Measurements from ENCODE around the gene SPATA13. TPM values are rescaled to one million over a fixed set of nuclear protein-coding genes. Genes with fewer than 3 reads are reported as not detected.

SPATA13 gene
- total RNA-seq, 4 donors from 2014 or later = 10.0 to 24.6 (median 13.4) TPM

DNA sequence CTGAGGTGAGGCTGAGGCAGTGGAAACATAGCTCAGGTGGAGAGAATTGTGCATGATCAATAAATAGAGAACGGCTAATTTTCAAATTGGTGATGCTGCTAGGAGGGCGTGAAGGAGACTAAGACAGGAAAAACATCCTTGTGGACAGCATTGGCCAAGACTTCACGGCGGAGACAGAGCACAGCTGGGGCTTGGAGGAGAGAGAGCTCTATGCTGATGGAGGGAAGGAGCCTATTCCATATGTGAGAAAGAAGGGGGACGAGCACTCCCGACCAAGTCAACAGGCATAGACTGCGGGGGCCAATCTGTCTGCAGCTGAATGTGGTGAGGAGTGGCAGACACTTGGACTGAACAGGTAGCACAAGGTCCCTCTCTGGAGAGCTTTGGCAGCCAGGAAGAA, 14.8 kb upstream of the SPATA13 start:
- H3K9me3 ChIP-seq = no peaks in the 10 kb centered on the region
- no peak for ATAC-seq
- H3K27me3 ChIP-seq = no peaks in the 10 kb centered on the region
- peaks cover 0 to 10% (median 0%) of the 10 kb centered on the region in 3 donors for H3K4me1 ChIP-seq
- no peak overlapping the region for H3K4me3 ChIP-seq
- no peaks in the 10 kb centered on the region for H3K36me3 ChIP-seq
- H3K27ac ChIP-seq = no peak overlapping the region
- WGBS, 2 donors (ENCODE audit: low coverage in 1 of 2) = 62 to 84% methylated on average over 3 to 7 of the region's 7 CpGs
- TF ChIP-seq POLR2AphosphoS5 (IDR thresholded peaks at IDR 0.05) (no peak), POLR2A (IDR thresholded peaks at IDR 0.05) (no peak), CTCF (IDR thresholded peaks at IDR 0.05) (no peak), EP300 (IDR thresholded peaks at IDR 0.05) (no peak)

GRCh38 chr13:24146961-24147569, 13.5 kb upstream of the SPATA13 start:
- no peaks in the 10 kb centered on the region for H3K27me3 ChIP-seq
- ATAC-seq = no peak
- H3K27ac ChIP-seq = no peak overlapping the region
- H3K4me3 ChIP-seq = no peak overlapping the region
- H3K9me3 ChIP-seq = no peaks in the 10 kb centered on the region
- no peaks in the 10 kb centered on the region for H3K36me3 ChIP-seq
- 90 to 94% methylated on average over 7 of the region's 7 CpGs for WGBS, 2 donors (ENCODE audit: low coverage in 1 of 2)
- TF ChIP-seq POLR2AphosphoS5 (IDR thresholded peaks at IDR 0.05) (no peak), POLR2A (IDR thresholded peaks at IDR 0.05) (no peak)
- peaks cover 0 to 10% (median 0%) of the 10 kb centered on the region in 3 donors for H3K4me1 ChIP-seq

DNA sequence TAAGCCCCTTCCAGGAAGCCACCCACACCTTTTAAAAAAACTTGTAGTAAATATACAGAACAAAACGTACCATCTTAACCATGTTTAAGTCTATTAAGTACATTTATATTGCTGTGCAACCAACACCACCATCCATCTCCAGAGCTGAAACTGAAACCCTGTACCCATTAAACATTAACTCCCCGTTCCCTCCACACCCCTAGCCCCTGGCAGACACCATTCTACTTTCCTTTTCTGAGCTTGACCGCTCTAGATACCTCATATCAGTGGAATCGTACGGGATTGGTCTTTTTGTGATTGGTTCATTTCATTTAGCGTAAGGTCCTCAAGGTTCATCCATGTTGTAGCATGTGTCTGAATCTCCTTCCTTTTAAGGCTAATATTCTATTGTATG, 13.0 kb upstream of the SPATA13 start:
- 49 to 70% methylated on average over 5 to 6 of the region's 6 CpGs for WGBS, 2 donors (ENCODE audit: low coverage in 1 of 2)
- no peak for ATAC-seq
- H3K27me3 ChIP-seq = no peaks in the 10 kb centered on the region
- H3K9me3 ChIP-seq = no peaks in the 10 kb centered on the region
- TF ChIP-seq POLR2AphosphoS5 (IDR thresholded peaks at IDR 0.05) (no peak), EP300 (IDR thresholded peaks at IDR 0.05) (no peak), CTCF (IDR thresholded peaks at IDR 0.05) (no peak), POLR2A (IDR thresholded peaks at IDR 0.05) (no peak)
- H3K27ac ChIP-seq = no peak overlapping the region
- no peaks in the 10 kb centered on the region for H3K36me3 ChIP-seq
- H3K4me1 ChIP-seq = peaks cover 0 to 10% (median 0%) of the 10 kb centered on the region in 3 donors
- no peak overlapping the region for H3K4me3 ChIP-seq

DNA sequence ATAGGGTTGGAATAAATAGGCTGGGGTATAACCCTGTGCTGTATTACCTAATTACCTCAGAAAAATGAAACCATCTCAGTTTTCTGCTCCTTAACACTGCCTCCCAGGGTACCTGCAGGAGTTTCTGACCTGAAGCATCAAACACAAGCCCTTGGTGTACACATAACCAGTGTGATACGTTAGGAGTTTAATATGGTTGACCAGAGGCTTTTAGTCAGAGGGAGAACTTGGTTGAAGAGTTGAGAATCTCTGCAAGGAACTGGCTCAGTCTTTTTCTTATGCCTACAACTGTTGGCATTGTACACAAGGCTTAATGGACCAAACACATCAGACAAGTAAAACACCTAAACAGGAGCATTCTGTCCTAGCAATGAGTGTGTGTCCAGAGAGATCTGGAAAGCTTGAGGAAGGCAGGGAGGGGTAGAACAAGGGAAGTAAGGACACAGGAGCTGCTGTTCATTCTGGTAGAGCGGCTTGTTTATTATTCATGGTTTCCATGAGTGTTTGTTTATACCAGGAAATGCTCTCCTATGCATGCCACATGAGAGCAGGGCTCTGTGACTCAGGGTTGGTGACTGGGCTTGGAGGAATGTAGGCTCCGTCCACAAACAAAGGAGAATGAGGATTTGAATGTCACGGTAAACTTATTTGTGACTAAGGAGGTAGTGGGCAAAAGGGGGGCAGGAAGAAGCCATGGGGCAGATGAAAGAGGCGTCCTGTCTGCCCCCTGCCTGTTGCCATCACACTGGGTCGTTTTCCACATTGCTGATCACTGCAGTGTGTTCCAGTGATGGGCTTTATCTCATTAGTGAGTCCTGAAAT, 11.9 kb upstream of the SPATA13 start:
- H3K4me1 ChIP-seq = peaks cover 0 to 10% (median 0%) of the 10 kb centered on the region in 3 donors
- TF ChIP-seq EP300 (IDR thresholded peaks at IDR 0.05) = no peak
- peak; percentile 92 for TF ChIP-seq POLR2AphosphoS5 (IDR thresholded peaks at IDR 0.05)
- TF ChIP-seq POLR2A (IDR thresholded peaks at IDR 0.05) = no peak
- TF ChIP-seq CTCF (IDR thresholded peaks at IDR 0.05) = peak in 1 of 4 experiments; percentile 17
- no peaks in the 10 kb centered on the region for H3K27me3 ChIP-seq
- peak; percentile 75 for ATAC-seq
- 20 to 48% methylated on average over 5 to 6 of the region's 6 CpGs for WGBS, 2 donors (ENCODE audit: low coverage in 1 of 2)
- no peaks in the 10 kb centered on the region for H3K36me3 ChIP-seq
- no peaks in the 10 kb centered on the region for H3K9me3 ChIP-seq
- H3K4me3 ChIP-seq = no peak overlapping the region
- H3K27ac ChIP-seq = peak overlapping the region in 1 of 4 donors; percentile 42

GRCh38 chr13:24149246-24150032, 11.1 kb upstream of the SPATA13 start:
- TF ChIP-seq CTCF (IDR thresholded peaks at IDR 0.05) = no peak
- no peak for TF ChIP-seq POLR2AphosphoS5 (IDR thresholded peaks at IDR 0.05)
- TF ChIP-seq POLR2A (IDR thresholded peaks at IDR 0.05) = no peak
- no peak for TF ChIP-seq EP300 (IDR thresholded peaks at IDR 0.05)

More at GRCh38 chr13:24149246-24150032, 11.1 kb upstream of the SPATA13 start:
- Histone ChIP-seq H3K27ac (peak overlapping the region in 2 of 4 donors; percentile 24 to 42), H3K36me3 (no peaks in the 10 kb centered on the region), H3K4me1 (peaks cover 0 to 10% (median 0%) of the 10 kb centered on the region in 3 donors), H3K4me3 (no peak overlapping the region), H3K9me3 (no peaks in the 10 kb centered on the region), H3K27me3 (no peaks in the 10 kb centered on the region)
- no peak for ATAC-seq
- 85 to 87% methylated on average over 3 to 9 of the region's 14 CpGs for WGBS, 2 donors (ENCODE audit: low coverage in 1 of 2)
